ENCODE measurements around the gene PAPPA2. TPM values are rescaled to one million over a fixed set of nuclear protein-coding genes. Genes with fewer than 3 reads are reported as not detected.

The PAPPA2 gene
- total RNA-seq, 1 experiment from 2014 or later: 0.81 TPM

GRCh38 chr1:176894450-176894849, 431.5 kb downstream of the PAPPA2 start:
- H3K27ac ChIP-seq (ENCODE audit: insufficient read length, low read depth, low read length): no peak overlapping the region
- H2BK20ac ChIP-seq (ENCODE audit: low read depth, low read length, poor library complexity, severe bottlenecking): no peak overlapping the region
- no peak overlapping the region for H3K23ac ChIP-seq (ENCODE audit: insufficient read length, low read depth, low read length)
- no peak overlapping the region for H4K5ac ChIP-seq (ENCODE audit: insufficient read length, low read depth, low read length)
- WGBS (ENCODE audit: extremely low coverage, insufficient read length, low lambda C conversion rate): no CpG with 5 or more reads among the region's 8 CpGs
- Mint-ChIP-seq H3K27me3 (ENCODE audit: low read depth) (peaks cover 35% of the 10 kb centered on the region), H3K36me3 (ENCODE audit: insufficient read depth in 1 of 3, low read depth in 3 of 3) (no peaks in the 10 kb centered on the region; a peak in 2 of 7 replicates), H3K4me3 (no peak overlapping the region), H3K27ac (no peak overlapping the region), H3K4me1 (peaks cover 6 to 7% of the 10 kb centered on the region in 2 experiments), H3K9me3 (no peaks in the 10 kb centered on the region; a peak in 1 of 5 replicates)
- H4K20me1 ChIP-seq (ENCODE audit: control insufficient read depth, insufficient read depth, insufficient read length): no peaks in the 10 kb centered on the region
- no peak overlapping the region for H3K56ac ChIP-seq (ENCODE audit: insufficient read length, low read depth, low read length)
- H3K27me3 ChIP-seq (ENCODE audit: insufficient read depth, low read length): no peaks in the 10 kb centered on the region
- H2BK12ac ChIP-seq (ENCODE audit: insufficient read length, low read depth, low read length): no peak overlapping the region
- H2BK15ac ChIP-seq (ENCODE audit: low read depth, low read length): no peak overlapping the region
- no peak overlapping the region for H2AK5ac ChIP-seq (ENCODE audit: insufficient read length, low read length)
- no peak overlapping the region for H3K18ac ChIP-seq (ENCODE audit: insufficient read length, low read depth, low read length)
- no peak overlapping the region for H3T11ph ChIP-seq (ENCODE audit: low read length)
- TF ChIP-seq CTCF (conservative IDR thresholded peaks at IDR 0.05): no peak
- no peak overlapping the region for H3K14ac ChIP-seq (ENCODE audit: insufficient read depth, low read length)
- no peak overlapping the region for H2BK120ac ChIP-seq (ENCODE audit: low read depth, low read length, poor library complexity, severe bottlenecking)
- H3K4me1 ChIP-seq (ENCODE audit: insufficient read depth, low read length): no peaks in the 10 kb centered on the region
- no peaks in the 10 kb centered on the region for H3K79me1 ChIP-seq (ENCODE audit: insufficient read depth, low read depth, low read length, poor library complexity, severe bottlenecking)
- H3K4ac ChIP-seq (ENCODE audit: low read depth, low read length): no peak overlapping the region
- H3K79me2 ChIP-seq (ENCODE audit: insufficient read depth, low read length): no peaks in the 10 kb centered on the region
- H3K9me3 ChIP-seq (ENCODE audit: control insufficient read depth, low read depth, low read length): no peaks in the 10 kb centered on the region
- no peak overlapping the region for H3K4me2 ChIP-seq (ENCODE audit: insufficient read depth, insufficient read length, low read length)
- H4K8ac ChIP-seq (replicated peaks; ENCODE audit: insufficient read length, low read depth, low read length): no peak overlapping the region
- no peak overlapping the region for H2BK5ac ChIP-seq (ENCODE audit: insufficient read length, low read length)
- no peak overlapping the region for H3K9ac ChIP-seq (ENCODE audit: extremely low read depth, insufficient read length, low read length)
- H4K91ac ChIP-seq (ENCODE audit: insufficient read length, low read depth, low read length): no peak overlapping the region
- no peak for DNase-seq
- H3K23me2 ChIP-seq (ENCODE audit: insufficient read length, low read depth, low read length, poor library complexity, severe bottlenecking): peaks cover 4% of the 10 kb centered on the region
- H2AFZ ChIP-seq (ENCODE audit: low read length): no peak overlapping the region
